KMS-11 (cell line): ENCODE data around the gene PAX8.

Experiments used
- H2AFZ ChIP-seq: fragments of 200-600 bp; sonication (generic); 2 replicates; pipeline ENCODE4 v1.6.1; 2016; ENCODE audit warnings: antibody characterized with exemption, mixed run types, low read depth
- H3K27ac ChIP-seq: fragments of 200-600 bp; sonication (generic); 2 replicates; pipeline ENCODE4 v1.6.1; 2016; ENCODE audit warnings: mild to moderate bottlenecking, mixed run types
- H3K27me3 ChIP-seq: fragments of 200-600 bp; sonication (generic); 2 replicates; pipeline ENCODE4 v1.6.1; 2017; ENCODE audit warnings: mild to moderate bottlenecking, low read depth, mixed run types, moderate library complexity; ENCODE audit not compliant: insufficient read depth
- H3K36me3 ChIP-seq: fragments of 200-600 bp; sonication (generic); 2 replicates; pipeline ENCODE4 v1.6.1; 2017; ENCODE audit warnings: mild to moderate bottlenecking, mixed run types; ENCODE audit not compliant: insufficient read depth
- H3K4me1 ChIP-seq: fragments of 200-600 bp; sonication (generic); 2 replicates; pipeline ENCODE4 v1.6.1; 2016; ENCODE audit warnings: mild to moderate bottlenecking, low read depth, mixed run types; ENCODE audit not compliant: poor library complexity, severe bottlenecking
- H3K4me2 ChIP-seq: fragments of 200-600 bp; sonication (generic); 2 replicates; pipeline ENCODE4 v1.7.0; 2016; ENCODE audit warnings: mild to moderate bottlenecking, mixed run types
- H3K4me3 ChIP-seq: fragments of 200-600 bp; sonication (generic); IDR thresholded peaks from 2 replicates; pipeline ENCODE4 v1.6.1; 2017; ENCODE audit warnings: low read depth, low read length, mixed read lengths; ENCODE audit not compliant: insufficient read depth
- H3K79me2 ChIP-seq: fragments of 200-600 bp; sonication (generic); 2 replicates; pipeline ENCODE4 v1.6.1; 2016; ENCODE audit warnings: low read depth, mixed run types; ENCODE audit not compliant: insufficient read depth
- H3K9ac ChIP-seq: fragments of 200-600 bp; sonication (generic); 2 replicates; pipeline ENCODE4 v1.6.1; 2016; ENCODE audit warnings: mild to moderate bottlenecking, mixed run types
- H4K20me1 ChIP-seq: fragments of 200-600 bp; sonication (generic); 2 replicates; pipeline ENCODE4 v1.6.1; 2016; ENCODE audit warnings: mild to moderate bottlenecking, mixed run types; ENCODE audit not compliant: insufficient read depth
- TF ChIP-seq, protein P1 (sequence below): fragments of 200-600 bp; sonication (generic); conservative IDR thresholded peaks from 2 replicates; pipeline ENCODE4 v1.6.1; 2017; ENCODE audit warnings: low read depth, mild to moderate bottlenecking, antibody characterized with exemption, low read length, moderate library complexity, mixed read lengths

PAX8 gene

DNA sequence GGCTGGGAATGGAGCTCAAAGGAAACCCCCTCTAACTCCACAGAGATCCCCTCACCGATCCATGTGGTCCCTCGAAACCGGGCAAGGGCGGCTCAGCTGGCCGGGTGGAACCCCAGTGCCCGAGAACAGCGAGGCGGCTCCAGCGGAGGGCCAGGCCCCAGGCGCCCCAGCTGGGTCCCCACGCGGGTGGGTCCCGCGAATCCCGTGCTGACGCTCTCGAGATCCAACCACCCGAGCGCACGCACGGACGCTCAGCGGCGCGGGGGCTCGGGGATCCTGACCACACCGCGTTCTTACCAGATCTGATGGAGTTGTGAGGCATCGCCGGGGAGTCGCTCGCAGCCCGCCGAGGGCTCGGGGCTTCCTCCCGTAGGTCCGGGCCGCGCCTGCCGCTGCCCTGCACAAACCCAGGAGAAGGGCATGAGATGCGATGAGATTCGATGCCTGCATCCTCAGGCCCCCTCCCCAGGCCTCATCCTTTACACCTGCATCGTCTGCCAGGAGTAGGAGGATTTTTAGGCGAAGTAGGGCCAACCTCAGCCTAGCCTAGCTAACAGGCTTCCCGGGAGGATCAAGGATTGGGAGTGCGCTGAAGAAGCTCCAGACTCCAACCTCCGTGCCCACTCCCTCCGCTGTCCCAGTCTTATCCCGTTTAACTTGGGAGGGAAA, 514 bp downstream of the PAX8 start:
- no peak overlapping the region for H3K27ac ChIP-seq
- TF ChIP-seq, protein P1, sequence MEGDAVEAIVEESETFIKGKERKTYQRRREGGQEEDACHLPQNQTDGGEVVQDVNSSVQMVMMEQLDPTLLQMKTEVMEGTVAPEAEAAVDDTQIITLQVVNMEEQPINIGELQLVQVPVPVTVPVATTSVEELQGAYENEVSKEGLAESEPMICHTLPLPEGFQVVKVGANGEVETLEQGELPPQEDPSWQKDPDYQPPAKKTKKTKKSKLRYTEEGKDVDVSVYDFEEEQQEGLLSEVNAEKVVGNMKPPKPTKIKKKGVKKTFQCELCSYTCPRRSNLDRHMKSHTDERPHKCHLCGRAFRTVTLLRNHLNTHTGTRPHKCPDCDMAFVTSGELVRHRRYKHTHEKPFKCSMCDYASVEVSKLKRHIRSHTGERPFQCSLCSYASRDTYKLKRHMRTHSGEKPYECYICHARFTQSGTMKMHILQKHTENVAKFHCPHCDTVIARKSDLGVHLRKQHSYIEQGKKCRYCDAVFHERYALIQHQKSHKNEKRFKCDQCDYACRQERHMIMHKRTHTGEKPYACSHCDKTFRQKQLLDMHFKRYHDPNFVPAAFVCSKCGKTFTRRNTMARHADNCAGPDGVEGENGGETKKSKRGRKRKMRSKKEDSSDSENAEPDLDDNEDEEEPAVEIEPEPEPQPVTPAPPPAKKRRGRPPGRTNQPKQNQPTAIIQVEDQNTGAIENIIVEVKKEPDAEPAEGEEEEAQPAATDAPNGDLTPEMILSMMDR = no peak
- no peaks in the 10 kb centered on the region for H3K36me3 ChIP-seq
- H4K20me1 ChIP-seq = no peaks in the 10 kb centered on the region
- no peaks in the 10 kb centered on the region for H3K79me2 ChIP-seq
- no peaks in the 10 kb centered on the region for H3K4me1 ChIP-seq
- H2AFZ ChIP-seq = no peak overlapping the region
- no peak overlapping the region for H3K4me2 ChIP-seq
- H3K9ac ChIP-seq = no peak overlapping the region
- no peaks in the 10 kb centered on the region for H3K27me3 ChIP-seq
- no peak overlapping the region for H3K4me3 ChIP-seq

DNA sequence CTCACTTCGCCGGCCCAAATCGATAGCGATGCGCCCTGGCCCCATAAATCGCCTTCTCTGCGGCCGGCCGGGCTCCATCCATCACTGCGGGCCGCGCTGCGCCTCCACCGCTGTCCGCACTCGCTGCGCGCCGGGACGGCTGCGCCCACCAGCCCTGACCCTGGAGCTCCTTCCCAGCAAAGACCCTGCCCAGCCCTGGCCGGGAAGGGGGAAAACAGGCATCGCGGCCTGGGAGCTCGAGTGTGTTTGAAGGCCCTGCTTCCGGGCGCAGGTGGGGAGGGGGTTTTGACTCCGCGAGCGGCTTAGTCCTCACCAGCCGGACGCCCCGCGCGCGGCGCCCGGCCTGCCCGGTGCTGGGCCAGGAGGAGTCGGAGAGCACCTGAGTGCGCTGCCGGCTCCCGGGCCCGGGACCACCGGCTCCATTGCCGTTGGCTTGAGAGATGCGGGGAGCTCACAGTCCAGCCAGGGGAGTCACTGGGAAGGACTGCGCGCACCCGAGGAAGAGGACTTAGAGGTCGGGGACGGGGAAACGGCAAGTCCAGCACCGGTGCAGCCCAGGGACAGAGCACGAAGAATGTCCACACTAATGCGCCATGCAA, 1.1 kb downstream of the PAX8 start:
- no peaks in the 10 kb centered on the region for H3K27me3 ChIP-seq

DNA sequence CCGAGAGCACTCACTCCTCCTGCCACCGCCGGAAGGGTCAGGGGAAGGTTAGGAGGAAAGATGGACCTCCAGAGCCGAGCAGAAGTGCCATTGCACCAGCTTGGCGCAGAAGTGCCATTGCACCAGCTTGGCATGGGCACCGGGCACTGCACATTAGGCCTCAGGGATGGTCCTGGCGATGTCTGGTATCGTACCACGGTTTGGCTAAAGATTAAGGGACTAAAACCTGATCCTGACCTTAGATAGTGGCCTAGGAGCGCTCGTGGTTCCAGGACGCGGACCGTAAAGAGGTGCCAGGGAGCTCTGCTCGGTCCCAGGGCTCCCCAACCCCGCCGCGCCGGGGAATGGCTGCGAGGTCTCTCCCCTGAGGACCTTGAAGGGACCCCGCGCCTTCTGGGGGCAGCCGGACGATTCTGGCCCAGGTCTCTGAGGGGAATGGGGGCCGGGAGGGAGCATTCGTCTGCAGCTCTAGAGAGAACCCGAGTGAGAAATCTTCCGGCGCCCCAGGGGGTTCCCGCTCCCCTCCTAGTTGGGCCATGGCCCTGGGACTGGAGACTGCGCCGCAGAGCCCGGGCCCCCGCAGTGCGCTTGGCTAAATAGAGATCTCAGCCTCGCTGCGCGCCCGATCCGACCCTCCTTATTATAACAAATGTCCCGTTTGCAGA, 1.8 kb downstream of the PAX8 start:
- TF ChIP-seq, protein P1 = no peak
- Histone ChIP-seq H3K4me1 (no peaks in the 10 kb centered on the region), H3K4me2 (no peak overlapping the region), H3K4me3 (no peak overlapping the region), H4K20me1 (no peaks in the 10 kb centered on the region), H3K79me2 (no peaks in the 10 kb centered on the region), H3K27ac (no peak overlapping the region), H3K36me3 (no peaks in the 10 kb centered on the region), H3K27me3 (no peaks in the 10 kb centered on the region), H3K9ac (no peak overlapping the region), H2AFZ (no peak overlapping the region)

More for the DNA sequence above, 1.1 kb downstream of the PAX8 start:
- H3K4me1 ChIP-seq = no peaks in the 10 kb centered on the region
- no peaks in the 10 kb centered on the region for H4K20me1 ChIP-seq
- TF ChIP-seq, protein P1 = no peak
- no peak overlapping the region for H3K9ac ChIP-seq
- no peak overlapping the region for H3K27ac ChIP-seq
- no peaks in the 10 kb centered on the region for H3K36me3 ChIP-seq
- H3K4me3 ChIP-seq = no peak overlapping the region
- no peak overlapping the region for H2AFZ ChIP-seq
- no peaks in the 10 kb centered on the region for H3K79me2 ChIP-seq
- H3K4me2 ChIP-seq = no peak overlapping the region

DNA sequence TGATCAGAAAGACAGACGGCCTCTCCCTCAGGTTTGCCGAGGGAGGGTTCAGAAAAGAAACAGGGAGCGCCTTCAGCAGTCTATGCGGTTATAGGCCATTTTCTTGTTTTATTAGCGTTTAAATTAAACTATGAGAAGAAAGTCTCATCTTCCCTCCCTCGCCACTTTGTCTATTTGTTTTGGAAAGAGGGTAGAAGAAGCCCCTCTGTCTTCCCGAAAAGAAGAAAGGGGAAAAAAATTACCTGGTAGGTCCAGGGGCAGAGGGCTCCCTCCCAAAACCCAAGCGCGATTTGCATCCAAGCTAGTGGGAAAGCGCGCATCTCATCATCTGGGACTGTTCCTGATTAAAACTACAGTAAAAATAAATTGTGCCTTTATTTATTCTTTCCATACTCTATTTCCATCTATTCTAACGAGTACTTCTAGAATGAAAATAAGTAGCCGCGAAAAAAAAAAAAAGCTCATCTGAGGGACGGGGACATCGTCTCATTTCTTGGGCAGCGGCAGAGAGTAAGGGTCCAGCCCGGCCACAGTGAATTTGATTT, 2.4 kb downstream of the PAX8 start:
- no peaks in the 10 kb centered on the region for H3K79me2 ChIP-seq
- TF ChIP-seq, protein P1 = no peak
- H3K4me2 ChIP-seq = no peak overlapping the region
- no peak overlapping the region for H3K9ac ChIP-seq
- H3K27ac ChIP-seq = no peak overlapping the region
- H3K27me3 ChIP-seq = no peaks in the 10 kb centered on the region
- H2AFZ ChIP-seq = no peak overlapping the region
- H3K36me3 ChIP-seq = no peaks in the 10 kb centered on the region
- H4K20me1 ChIP-seq = no peaks in the 10 kb centered on the region
- no peaks in the 10 kb centered on the region for H3K4me1 ChIP-seq
- H3K4me3 ChIP-seq = no peak overlapping the region
